ENCODE data around the gene HERC6. TPM values are rescaled to one million over a fixed set of nuclear protein-coding genes. Genes with fewer than 3 reads are reported as not detected.

Gene HERC6
- total RNA-seq, 1 donor from 2014 or later, result 32.7 TPM

DNA sequence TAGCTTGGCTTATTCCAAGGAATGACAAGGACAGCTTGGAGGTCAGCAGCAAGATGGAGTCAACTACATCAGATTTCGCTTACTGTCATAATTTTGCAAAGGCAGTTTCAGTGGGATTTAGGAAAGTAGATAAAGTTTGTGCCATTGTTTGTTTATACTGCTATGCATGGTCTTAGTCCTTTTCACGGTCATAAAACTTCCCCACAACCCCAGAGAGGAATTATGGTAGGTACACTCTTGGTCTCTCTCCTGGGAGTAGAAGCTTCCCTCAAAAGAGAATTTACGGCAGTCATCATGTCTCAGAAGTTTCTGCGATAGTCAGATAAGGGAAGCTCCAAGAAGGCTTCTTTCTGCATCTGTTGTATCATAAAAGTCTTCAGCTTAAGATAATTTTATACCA lies 27.9 kb upstream of the HERC6 start:
- DNase-seq (ENCODE audit: low spot score in 2 of 2), result no peak
- TF ChIP-seq, protein P1, sequence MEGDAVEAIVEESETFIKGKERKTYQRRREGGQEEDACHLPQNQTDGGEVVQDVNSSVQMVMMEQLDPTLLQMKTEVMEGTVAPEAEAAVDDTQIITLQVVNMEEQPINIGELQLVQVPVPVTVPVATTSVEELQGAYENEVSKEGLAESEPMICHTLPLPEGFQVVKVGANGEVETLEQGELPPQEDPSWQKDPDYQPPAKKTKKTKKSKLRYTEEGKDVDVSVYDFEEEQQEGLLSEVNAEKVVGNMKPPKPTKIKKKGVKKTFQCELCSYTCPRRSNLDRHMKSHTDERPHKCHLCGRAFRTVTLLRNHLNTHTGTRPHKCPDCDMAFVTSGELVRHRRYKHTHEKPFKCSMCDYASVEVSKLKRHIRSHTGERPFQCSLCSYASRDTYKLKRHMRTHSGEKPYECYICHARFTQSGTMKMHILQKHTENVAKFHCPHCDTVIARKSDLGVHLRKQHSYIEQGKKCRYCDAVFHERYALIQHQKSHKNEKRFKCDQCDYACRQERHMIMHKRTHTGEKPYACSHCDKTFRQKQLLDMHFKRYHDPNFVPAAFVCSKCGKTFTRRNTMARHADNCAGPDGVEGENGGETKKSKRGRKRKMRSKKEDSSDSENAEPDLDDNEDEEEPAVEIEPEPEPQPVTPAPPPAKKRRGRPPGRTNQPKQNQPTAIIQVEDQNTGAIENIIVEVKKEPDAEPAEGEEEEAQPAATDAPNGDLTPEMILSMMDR (IDR thresholded peaks at IDR 0.05), result no peak
- Histone ChIP-seq H3K4me3 (no peak overlapping the region), H3K4me1 (no peaks in the 10 kb centered on the region), H3K9me3 (peaks cover 6 to 7% of the 10 kb centered on the region in 2 donors), H3K27ac (no peak overlapping the region), H3K36me3 (no peaks in the 10 kb centered on the region), H3K27me3 (no peaks in the 10 kb centered on the region)
- intact Hi-C loops (cut with DNase I), result no loop called here

DNA sequence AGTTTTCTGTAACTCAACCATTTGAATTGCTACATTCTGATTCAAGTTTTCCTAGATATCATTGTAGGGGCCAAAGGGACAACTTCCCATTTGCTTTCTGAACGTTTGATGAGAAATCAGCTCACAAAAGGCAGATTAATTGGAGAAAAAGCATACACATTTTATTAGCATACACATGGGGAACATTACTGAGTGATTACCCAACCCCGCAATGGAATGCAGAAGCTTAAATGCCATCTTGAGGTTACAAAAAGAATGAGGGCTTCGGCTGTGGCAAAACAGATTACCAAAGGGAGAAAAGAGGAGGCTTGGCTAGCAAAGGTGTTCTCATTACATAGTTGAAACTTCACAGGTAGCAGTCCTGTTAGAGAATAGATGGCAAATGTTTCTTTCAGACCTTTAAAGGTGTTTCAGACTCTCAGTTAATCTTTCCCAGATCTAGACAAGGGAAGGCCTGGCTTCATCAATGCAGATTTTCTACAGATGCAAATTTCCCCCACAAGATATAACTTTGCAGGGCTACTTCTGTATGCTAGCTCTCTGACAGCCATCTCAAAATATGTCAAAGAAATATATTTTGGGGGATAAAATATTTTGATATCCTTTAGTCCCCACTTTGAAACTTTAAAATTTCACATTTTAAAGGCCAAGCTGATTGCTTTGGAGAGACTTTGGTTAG lies 26.5 kb upstream of the HERC6 start:
- TF ChIP-seq, protein P1 (IDR thresholded peaks at IDR 0.05), result no peak
- intact Hi-C loops (cut with DNase I), result no loop called here
- DNase-seq (ENCODE audit: low spot score in 2 of 2), result no peak

DNA sequence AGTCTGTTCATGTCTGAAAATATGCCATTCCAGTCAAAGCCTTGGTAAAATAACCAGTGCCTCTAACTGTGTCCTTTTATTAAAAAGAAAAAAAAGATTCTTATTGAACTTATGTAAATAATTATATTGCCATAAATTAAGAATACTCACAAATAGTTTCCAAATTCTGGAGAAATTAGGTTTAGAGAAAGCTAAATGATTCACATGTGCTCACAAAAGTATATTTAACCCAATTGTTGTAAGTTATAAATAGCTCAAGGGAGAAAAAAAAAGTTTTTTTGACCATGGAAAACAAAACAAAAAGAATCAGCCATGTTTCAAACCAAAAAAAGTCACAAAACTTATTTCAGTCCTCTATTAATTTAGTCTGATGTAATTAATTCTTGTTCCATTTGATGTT lies 25.3 kb upstream of the HERC6 start:
- no peak for DNase-seq (ENCODE audit: low spot score in 2 of 2)
- H3K4me1 ChIP-seq, result no peaks in the 10 kb centered on the region
- H3K36me3 ChIP-seq, result no peaks in the 10 kb centered on the region
- no peaks in the 10 kb centered on the region for H3K27me3 ChIP-seq
- TF ChIP-seq, protein P1 (IDR thresholded peaks at IDR 0.05), result no peak
- peaks cover 6 to 7% of the 10 kb centered on the region in 2 donors for H3K9me3 ChIP-seq
- intact Hi-C loops (cut with DNase I), result no loop called here
- no peak overlapping the region for H3K4me3 ChIP-seq
- no peak overlapping the region for H3K27ac ChIP-seq

More for the DNA sequence above, 26.5 kb upstream of the HERC6 start:
- Histone ChIP-seq H3K4me1 (no peaks in the 10 kb centered on the region), H3K4me3 (no peak overlapping the region), H3K9me3 (peaks cover 6 to 7% of the 10 kb centered on the region in 2 donors), H3K36me3 (no peaks in the 10 kb centered on the region), H3K27me3 (no peaks in the 10 kb centered on the region), H3K27ac (no peak overlapping the region)

DNA sequence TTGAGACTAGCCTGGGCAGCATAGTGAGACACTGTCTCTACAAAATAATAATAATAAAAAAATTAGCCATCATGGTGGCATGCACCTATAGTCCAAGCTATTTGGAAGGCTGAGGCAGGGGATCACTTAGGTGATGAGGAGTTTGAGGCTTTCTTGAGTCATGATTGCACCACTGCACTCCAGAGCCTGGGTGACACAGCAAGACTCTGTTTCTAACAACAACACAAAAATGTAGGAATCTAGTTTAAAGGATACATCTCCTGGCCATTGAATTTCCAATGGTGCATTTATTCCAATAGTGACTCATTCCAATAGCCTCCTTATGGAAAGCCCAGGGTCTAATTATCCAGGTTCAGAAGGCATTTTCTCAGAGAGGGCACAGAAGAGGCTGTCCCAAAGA lies 21.9 kb upstream of the HERC6 start:
- no peaks in the 10 kb centered on the region for H3K4me1 ChIP-seq

DNA sequence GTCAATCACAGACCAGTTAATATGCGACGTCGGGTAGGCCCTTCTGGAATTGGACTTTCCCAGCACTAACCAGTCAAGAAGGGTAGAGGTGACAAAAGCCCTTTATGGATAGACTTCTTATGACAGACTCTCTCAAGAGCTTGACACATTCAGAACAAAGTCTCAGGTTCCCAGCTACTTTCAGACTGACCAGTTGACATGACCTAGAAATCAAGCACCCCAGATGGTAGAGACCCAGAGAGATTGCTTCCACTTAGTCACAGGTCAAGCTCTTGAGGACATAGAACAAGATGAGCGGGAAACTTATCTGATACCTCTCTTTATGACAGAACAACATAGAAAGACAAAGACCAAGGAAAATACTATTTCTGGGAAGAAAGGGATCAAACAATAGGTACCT lies 21.4 kb upstream of the HERC6 start:
- Histone ChIP-seq H3K9me3 (peaks cover 6 to 7% of the 10 kb centered on the region in 2 donors), H3K27ac (no peak overlapping the region), H3K4me3 (no peak overlapping the region), H3K4me1 (no peaks in the 10 kb centered on the region), H3K36me3 (no peaks in the 10 kb centered on the region), H3K27me3 (no peaks in the 10 kb centered on the region)
- TF ChIP-seq, protein P1 (IDR thresholded peaks at IDR 0.05), result no peak
- intact Hi-C loops (cut with DNase I), result no loop called here
- DNase-seq (ENCODE audit: low spot score in 2 of 2), result no peak

More for the DNA sequence above, 21.9 kb upstream of the HERC6 start:
- H3K4me3 ChIP-seq, result no peak overlapping the region
- intact Hi-C loops (cut with DNase I), result no loop called here
- H3K9me3 ChIP-seq, result peaks cover 6 to 7% of the 10 kb centered on the region in 2 donors
- no peaks in the 10 kb centered on the region for H3K27me3 ChIP-seq
- no peak for DNase-seq (ENCODE audit: low spot score in 2 of 2)
- TF ChIP-seq, protein P1 (IDR thresholded peaks at IDR 0.05), result no peak
- H3K36me3 ChIP-seq, result no peaks in the 10 kb centered on the region
- H3K27ac ChIP-seq, result no peak overlapping the region
